HG03469 (cell line): ENCODE measurements around the gene APRT.

Experiments
- ATAC-seq: cut with Tn5 transposase; IDR thresholded peaks from one replicate; pipeline ENCODE4 v1.9.1; 2021; ENCODE audit warnings: mild to moderate bottlenecking, moderate library complexity, moderate number of reproducible peaks; ENCODE audit not compliant: unreplicated experiment

The APRT gene

DNA sequence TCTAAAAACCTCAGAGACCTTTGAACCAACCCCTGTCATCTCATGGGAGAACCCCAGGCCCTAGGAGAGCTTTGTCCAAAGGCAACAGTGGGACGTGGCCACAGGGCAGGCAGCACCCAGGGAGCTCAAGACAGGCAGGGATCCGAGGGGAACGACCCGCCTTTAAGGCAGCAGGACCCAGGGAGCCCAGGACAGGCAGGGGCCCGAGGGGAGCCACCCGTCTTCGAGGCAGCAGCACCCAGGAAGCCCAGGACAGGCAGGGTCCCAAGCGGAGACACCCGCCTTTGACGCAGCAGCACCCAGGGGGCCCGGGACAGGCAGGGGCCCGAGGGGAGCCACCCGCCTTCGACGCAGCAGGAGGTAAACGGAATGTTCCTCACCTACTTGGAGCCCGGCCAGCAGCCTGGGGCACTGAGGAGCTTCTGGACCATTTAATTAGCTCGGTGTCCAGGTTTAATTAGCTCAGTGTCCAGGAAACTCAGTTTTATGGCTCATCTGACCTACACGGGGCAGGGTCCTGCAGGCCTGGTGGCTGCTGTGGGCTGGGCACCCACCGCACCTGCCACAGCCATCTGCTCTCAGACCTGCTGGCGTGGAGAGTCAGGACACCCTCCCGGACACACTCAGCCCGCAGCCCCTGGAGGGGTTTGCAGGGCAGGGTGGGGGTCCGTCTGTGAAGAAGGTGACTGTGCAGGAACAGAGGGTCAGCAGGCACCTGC is 51.1 kb downstream of the APRT start:
- ATAC-seq, result no peak

DNA sequence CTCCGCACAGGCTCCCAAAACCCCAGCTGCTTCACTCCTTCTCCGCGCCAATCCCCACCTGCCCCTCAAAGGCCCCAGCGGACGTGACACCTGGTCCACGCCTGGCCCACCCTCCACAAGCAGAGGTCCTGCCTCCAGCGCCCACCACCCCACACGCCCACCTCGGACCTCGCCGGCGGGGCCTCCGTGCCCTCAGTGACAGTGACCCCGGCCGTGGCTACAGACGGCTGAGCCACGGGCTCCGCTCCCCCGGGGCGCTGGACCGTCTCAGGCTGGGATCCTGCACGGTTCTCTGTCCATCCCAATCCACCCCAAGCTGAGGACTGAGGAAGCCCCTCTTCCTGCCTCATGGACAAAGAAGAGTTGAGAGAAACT is 51.8 kb downstream of the APRT start:
- no peak for ATAC-seq
